ENCODE measurements around the gene BRSK2. TPM values are rescaled to one million over a fixed set of nuclear protein-coding genes. Genes with fewer than 3 reads are reported as not detected.
"Not testable (repeated sequence)": the region's sequence is repeated elsewhere in the genome, so short reads cannot be mapped to it uniquely, and the experiment has no call there.

Gene BRSK2
- total RNA-seq, 1 donor from 2014 or later = 0.75 TPM

DNA sequence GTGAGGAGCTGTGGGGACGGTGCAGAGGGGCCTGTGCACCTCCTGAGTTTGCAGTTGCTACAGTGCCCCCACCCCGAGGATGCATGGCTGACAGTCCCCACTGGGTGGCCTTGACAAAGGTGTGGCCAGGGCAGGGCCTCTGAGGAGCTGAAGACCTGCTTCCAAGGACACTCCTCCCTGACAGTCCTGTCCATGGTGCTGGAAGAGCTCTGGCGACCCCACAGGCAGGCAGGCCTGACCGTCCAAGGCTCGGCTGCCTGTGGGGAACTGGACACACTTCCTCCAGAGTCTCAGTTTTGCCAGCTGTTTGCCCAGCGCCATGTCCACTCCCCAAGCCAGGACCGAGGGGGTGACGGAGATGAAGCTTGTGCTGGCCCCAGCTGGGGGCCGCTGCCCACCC lies 32.7 kb downstream of the BRSK2 start:
- Histone ChIP-seq H3K27me3 (ENCODE audit: control insufficient read depth, insufficient read depth, low read length) (no peaks in the 10 kb centered on the region), H3K36me3 (ENCODE audit: control insufficient read depth, insufficient read depth, low read length) (no peaks in the 10 kb centered on the region), H3K4me3 (ENCODE audit: low read depth, low read length) (no peak overlapping the region)
- no peak for DNase-seq (ENCODE audit: low read depth)
- TF ChIP-seq, protein P1, sequence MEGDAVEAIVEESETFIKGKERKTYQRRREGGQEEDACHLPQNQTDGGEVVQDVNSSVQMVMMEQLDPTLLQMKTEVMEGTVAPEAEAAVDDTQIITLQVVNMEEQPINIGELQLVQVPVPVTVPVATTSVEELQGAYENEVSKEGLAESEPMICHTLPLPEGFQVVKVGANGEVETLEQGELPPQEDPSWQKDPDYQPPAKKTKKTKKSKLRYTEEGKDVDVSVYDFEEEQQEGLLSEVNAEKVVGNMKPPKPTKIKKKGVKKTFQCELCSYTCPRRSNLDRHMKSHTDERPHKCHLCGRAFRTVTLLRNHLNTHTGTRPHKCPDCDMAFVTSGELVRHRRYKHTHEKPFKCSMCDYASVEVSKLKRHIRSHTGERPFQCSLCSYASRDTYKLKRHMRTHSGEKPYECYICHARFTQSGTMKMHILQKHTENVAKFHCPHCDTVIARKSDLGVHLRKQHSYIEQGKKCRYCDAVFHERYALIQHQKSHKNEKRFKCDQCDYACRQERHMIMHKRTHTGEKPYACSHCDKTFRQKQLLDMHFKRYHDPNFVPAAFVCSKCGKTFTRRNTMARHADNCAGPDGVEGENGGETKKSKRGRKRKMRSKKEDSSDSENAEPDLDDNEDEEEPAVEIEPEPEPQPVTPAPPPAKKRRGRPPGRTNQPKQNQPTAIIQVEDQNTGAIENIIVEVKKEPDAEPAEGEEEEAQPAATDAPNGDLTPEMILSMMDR (IDR thresholded peaks at IDR 0.05; ENCODE audit: insufficient read depth, low read length, poor library complexity, severe bottlenecking) = no peak

DNA sequence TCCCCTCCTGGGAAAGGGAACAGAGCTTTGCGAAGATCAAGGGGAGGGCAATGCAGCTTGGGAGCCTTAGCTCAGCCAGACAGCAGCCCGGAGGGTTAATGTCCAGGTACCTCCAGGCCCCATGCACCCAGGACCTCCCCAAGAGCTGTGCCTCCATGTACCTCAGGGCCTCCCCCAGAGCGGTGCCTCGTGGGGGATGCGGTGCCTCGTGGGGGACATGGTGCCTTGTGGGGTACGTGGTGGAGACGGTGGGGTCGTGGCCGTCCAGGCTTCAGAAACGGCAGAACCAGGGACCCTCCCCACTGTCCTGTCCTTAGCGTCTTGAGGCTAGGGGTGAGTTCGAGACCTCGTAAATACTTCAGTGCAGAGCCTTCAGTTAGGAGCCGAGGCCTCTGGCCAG lies 33.2 kb downstream of the BRSK2 start:
- DNase-seq (ENCODE audit: low read depth) = no peak
- TF ChIP-seq, protein P1 (IDR thresholded peaks at IDR 0.05; ENCODE audit: insufficient read depth, low read length, poor library complexity, severe bottlenecking) = no peak
- Histone ChIP-seq H3K36me3 (ENCODE audit: control insufficient read depth, insufficient read depth, low read length) (no peaks in the 10 kb centered on the region), H3K27me3 (ENCODE audit: control insufficient read depth, insufficient read depth, low read length) (no peaks in the 10 kb centered on the region), H3K4me3 (ENCODE audit: low read depth, low read length) (no peak overlapping the region)

DNA sequence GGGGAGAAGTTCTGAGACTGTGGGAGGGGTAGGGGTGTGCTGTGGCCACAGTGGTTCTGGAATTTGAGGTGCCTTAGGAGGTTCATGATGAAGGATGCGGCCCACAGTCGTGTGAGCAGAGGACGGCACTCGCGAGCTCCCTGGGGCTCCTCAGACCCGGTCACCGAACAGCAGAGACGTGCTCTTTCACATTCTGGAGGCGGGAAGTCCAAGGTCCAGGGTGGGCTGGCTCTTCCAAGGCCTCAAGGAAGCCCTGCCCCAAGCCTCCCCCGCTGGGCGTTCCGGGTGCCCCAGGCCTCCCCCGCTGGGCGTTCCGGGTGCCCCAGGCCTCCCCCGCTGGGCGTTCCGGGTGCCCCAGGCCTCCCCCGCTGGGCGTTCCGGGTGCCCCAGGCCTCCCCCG lies 33.7 kb downstream of the BRSK2 start:
- not testable (repeated sequence) for H3K4me3 ChIP-seq (ENCODE audit: low read depth, low read length); H3K36me3 ChIP-seq (ENCODE audit: control insufficient read depth, insufficient read depth, low read length); DNase-seq (ENCODE audit: low read depth); H3K27me3 ChIP-seq (ENCODE audit: control insufficient read depth, insufficient read depth, low read length)

DNA sequence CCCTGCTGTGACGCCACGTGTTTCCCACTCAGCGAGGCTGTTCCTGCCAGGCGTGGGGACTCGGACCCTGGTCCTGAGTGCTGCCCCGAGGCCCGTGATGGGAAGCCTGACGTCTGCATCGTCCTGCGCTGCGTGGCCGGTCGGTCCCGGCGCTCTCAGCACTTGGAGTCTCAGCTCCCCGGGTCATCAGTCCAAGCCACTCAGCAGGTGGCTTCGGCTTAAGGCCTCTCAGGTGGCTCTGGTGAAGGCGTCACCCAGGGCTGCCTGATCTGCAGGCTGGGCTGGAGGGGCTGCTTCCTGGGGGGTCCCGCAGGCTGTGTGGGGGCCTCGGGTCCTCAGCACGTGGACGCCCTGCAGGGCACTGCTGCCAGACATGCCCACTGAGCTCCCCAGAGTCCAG lies 35.3 kb downstream of the BRSK2 start:
- H3K36me3 ChIP-seq (ENCODE audit: control insufficient read depth, insufficient read depth, low read length) = no peaks in the 10 kb centered on the region
- TF ChIP-seq, protein P1 (IDR thresholded peaks at IDR 0.05; ENCODE audit: insufficient read depth, low read length, poor library complexity, severe bottlenecking) = no peak
- DNase-seq (ENCODE audit: low read depth) = no peak
- H3K27me3 ChIP-seq (ENCODE audit: control insufficient read depth, insufficient read depth, low read length) = no peaks in the 10 kb centered on the region
- no peak overlapping the region for H3K4me3 ChIP-seq (ENCODE audit: low read depth, low read length)

DNA sequence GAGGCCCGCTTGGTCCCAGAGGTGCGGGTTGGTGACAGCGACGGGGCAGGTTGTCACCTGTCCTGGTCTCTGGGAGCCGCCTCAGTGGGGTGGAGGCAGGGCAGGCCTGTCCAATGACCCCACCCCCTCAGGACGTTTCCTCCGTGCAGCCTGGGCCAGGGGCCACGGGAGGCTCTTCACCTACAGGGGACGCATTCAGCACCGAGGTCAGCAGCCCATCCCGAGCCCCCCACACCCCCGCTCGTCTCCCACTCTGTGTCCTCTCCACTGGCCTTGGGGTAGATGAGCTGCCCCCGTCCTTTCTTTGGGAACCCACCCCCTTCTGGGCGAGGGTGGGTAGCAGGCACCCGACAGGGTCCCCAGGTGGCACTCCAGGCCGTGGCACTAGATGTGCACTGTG lies 35.7 kb downstream of the BRSK2 start:
- no peaks in the 10 kb centered on the region for H3K36me3 ChIP-seq (ENCODE audit: control insufficient read depth, insufficient read depth, low read length)
- H3K4me3 ChIP-seq (ENCODE audit: low read depth, low read length) = no peak overlapping the region
- TF ChIP-seq, protein P1 (IDR thresholded peaks at IDR 0.05; ENCODE audit: insufficient read depth, low read length, poor library complexity, severe bottlenecking) = no peak
- H3K27me3 ChIP-seq (ENCODE audit: control insufficient read depth, insufficient read depth, low read length) = no peaks in the 10 kb centered on the region
- no peak for DNase-seq (ENCODE audit: low read depth)

DNA sequence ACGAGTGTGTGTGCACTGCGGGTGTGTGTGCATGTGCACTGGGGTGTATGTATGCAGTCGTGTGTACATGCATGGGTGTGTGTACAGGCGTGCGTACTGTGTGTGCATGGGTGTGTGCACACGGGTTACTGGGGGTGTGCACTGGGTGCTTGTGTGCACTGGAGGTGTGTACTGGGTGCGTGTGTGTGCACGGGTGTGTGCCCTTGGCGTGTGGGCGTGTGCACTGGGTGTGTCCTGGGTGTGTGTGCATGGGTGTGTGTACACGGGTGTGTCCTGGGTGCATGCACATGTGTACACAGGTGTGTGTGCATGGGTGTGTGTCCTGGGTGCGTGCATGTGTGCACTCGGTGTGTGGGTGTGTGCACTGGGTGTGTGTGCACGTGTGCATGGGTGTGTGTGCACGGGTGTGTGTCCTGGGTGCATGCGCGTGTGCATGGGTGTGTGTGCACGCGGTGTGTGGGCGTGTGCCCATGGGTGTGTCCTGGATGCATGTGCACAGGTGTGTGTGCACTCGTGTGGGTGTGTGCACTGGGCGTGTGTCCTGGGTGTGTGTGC lies 39.1 kb downstream of the BRSK2 start:
- no peak overlapping the region for H3K4me3 ChIP-seq (ENCODE audit: low read depth, low read length)
- TF ChIP-seq, protein P1 (IDR thresholded peaks at IDR 0.05; ENCODE audit: insufficient read depth, low read length, poor library complexity, severe bottlenecking) = no peak
- H3K27me3 ChIP-seq (ENCODE audit: control insufficient read depth, insufficient read depth, low read length) = no peaks in the 10 kb centered on the region
- DNase-seq (ENCODE audit: low read depth) = no peak
- no peaks in the 10 kb centered on the region for H3K36me3 ChIP-seq (ENCODE audit: control insufficient read depth, insufficient read depth, low read length)
